ENCODE data around the gene OLIG1. TPM values are rescaled to one million over a fixed set of nuclear protein-coding genes. Genes with fewer than 3 reads are reported as not detected.

Gene OLIG1
- total and polyA plus RNA-seq, 2 donors (not counting 1 experiment from before 2014, with no cell fraction given), result 0.33 TPM; not detected in 1

DNA sequence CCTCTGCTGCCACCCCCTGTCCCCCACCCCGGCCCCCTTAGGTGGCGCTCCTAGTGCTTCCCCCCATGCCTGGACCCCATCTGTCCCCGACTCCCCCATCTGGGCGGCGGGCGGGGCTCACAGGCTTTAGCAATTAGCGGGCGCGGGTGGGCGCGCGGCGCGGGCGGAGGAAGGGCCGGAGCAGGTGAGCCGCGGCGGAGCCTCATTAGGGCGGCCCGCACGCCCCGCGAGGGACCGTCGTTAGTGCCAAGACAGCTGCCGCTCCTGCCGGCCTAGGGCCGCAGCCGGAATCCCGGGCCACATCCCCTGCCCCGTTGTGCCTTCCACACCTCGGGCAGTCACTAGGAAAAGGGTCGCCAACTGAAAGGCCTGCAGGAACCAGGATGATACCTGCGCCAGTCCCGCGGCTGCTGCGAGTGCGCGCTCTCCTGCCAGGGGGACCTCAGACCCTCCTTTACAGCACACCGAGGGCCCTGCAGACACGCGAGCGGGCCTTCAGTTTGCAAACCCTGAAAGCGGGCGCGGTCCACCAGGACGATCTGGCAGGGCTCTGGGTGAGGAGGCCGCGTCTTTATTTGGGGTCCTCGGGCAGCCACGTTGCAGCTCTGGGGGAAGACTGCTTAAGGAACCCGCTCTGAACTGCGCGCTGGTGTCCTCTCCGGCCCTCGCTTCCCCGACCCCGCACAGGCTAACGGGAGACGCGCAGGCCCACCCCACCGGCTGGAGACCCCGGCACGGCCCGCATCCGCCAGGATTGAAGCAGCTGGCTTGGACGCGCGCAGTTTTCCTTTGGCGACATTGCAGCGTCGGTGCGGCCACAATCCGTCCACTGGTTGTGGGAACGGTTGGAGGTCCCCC, 36.6 kb upstream of the OLIG1 start:
- H3K27me3 ChIP-seq (replicated peaks in 1 of 4; ENCODE audit: control extremely low read depth in 1 of 4, control insufficient read depth in 3 of 4, insufficient read depth in 4 of 4, low read length in 3 of 4), result peaks cover 0 to 45% (median 19%) of the 10 kb centered on the region in 4 experiments
- H3K4me1 Mint-ChIP-seq, result peaks cover 13% of the 10 kb centered on the region
- H3K9me3 ChIP-seq (ENCODE audit: control extremely low read depth in 1 of 3, control insufficient read depth in 2 of 3, insufficient read depth in 1 of 3, low read length in 2 of 3), result peaks cover 0 to 17% (median 0%) of the 10 kb centered on the region in 3 donors
- CTCF ChIA-PET, result no interaction called here
- no peak overlapping the region for H3K27ac Mint-ChIP-seq
- no peaks in the 10 kb centered on the region for H3K79me2 ChIP-seq (ENCODE audit: control insufficient read depth, insufficient read depth, low read length)
- intact Hi-C loops (cut with micrococcal nuclease), result no loop called here
- H3K9me3 Mint-ChIP-seq (ENCODE audit: insufficient read depth), result no peaks in the 10 kb centered on the region
- no peaks in the 10 kb centered on the region for H4K20me1 ChIP-seq (ENCODE audit: control insufficient read depth, insufficient read depth, low read length, poor library complexity, severe bottlenecking)
- no peak for TF ChIP-seq EZH2 (IDR thresholded peaks at IDR 0.05; ENCODE audit: borderline replicate concordance, insufficient read depth, low read depth, low read length, poor library complexity, severe bottlenecking)
- TF ChIP-seq, protein P1, sequence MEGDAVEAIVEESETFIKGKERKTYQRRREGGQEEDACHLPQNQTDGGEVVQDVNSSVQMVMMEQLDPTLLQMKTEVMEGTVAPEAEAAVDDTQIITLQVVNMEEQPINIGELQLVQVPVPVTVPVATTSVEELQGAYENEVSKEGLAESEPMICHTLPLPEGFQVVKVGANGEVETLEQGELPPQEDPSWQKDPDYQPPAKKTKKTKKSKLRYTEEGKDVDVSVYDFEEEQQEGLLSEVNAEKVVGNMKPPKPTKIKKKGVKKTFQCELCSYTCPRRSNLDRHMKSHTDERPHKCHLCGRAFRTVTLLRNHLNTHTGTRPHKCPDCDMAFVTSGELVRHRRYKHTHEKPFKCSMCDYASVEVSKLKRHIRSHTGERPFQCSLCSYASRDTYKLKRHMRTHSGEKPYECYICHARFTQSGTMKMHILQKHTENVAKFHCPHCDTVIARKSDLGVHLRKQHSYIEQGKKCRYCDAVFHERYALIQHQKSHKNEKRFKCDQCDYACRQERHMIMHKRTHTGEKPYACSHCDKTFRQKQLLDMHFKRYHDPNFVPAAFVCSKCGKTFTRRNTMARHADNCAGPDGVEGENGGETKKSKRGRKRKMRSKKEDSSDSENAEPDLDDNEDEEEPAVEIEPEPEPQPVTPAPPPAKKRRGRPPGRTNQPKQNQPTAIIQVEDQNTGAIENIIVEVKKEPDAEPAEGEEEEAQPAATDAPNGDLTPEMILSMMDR (IDR thresholded peaks at IDR 0.05), result no peak
- no peak overlapping the region for H3K4me2 ChIP-seq (replicated peaks; ENCODE audit: low read depth, low read length, poor library complexity, severe bottlenecking)
- no peak overlapping the region for H3K4me3 Mint-ChIP-seq
- POLR2A ChIA-PET, result no interaction called here
- peaks cover 12% of the 10 kb centered on the region in 2 donors for H3K4me1 ChIP-seq (ENCODE audit: control insufficient read depth in 2 of 2, insufficient read depth in 2 of 2, low read length in 2 of 2)
- ATAC-seq (ENCODE audit: low read depth), result no peak
- H3K36me3 ChIP-seq (replicated peaks in 1 of 2; ENCODE audit: control extremely low read depth in 1 of 2, control insufficient read depth in 1 of 2, extremely low read depth in 1 of 2, insufficient read depth in 2 of 2, low read length in 1 of 2), result no peaks in the 10 kb centered on the region
- no peak overlapping the region for H2AFZ ChIP-seq (ENCODE audit: insufficient read depth, low read depth, low read length, poor library complexity, severe bottlenecking)
- WGBS (ENCODE audit: insufficient coverage), result 73% methylated on average over 73 of the region's 76 CpGs
- no peak overlapping the region for H3K27ac ChIP-seq (ENCODE audit: low read length in 2 of 2)
- DNase-seq, result no peak
- H3K27me3 Mint-ChIP-seq, result peaks cover 57% of the 10 kb centered on the region
- H3K9ac ChIP-seq (ENCODE audit: low read length), result no peak overlapping the region
- H3K4me3 ChIP-seq (ENCODE audit: control extremely low read depth in 1 of 5, extremely low read depth in 1 of 5, insufficient read depth in 1 of 5, low read depth in 2 of 5, low read length in 4 of 5), result no peak overlapping the region

DNA sequence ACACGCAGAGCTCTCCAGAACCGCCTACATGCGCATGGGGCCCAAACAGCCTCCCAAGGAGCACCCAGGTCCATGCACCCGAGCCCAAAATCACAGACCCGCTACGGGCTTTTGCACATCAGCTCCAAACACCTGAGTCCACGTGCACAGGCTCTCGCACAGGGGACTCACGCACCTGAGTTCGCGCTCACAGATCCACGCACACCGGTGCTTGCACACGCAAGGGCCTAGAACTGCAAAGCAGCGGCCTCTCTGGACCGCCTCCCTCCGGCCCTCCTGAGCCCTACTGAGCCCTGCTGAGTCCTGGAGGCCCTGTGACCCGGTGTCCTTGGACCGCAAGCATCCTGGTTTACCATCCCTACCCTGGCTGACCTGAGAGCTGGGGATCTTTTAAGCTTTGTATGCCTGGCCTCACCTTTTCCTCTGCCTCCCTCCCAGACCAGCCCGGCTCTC, 36.0 kb upstream of the OLIG1 start:
- Histone ChIP-seq H3K9ac (ENCODE audit: low read length) (no peak overlapping the region), H3K4me2 (replicated peaks; ENCODE audit: low read depth, low read length, poor library complexity, severe bottlenecking) (no peak overlapping the region), H3K36me3 (replicated peaks in 1 of 2; ENCODE audit: control extremely low read depth in 1 of 2, control insufficient read depth in 1 of 2, extremely low read depth in 1 of 2, insufficient read depth in 2 of 2, low read length in 1 of 2) (no peaks in the 10 kb centered on the region), H4K20me1 (ENCODE audit: control insufficient read depth, insufficient read depth, low read length, poor library complexity, severe bottlenecking) (no peaks in the 10 kb centered on the region), H3K27ac (ENCODE audit: low read length in 2 of 2) (no peak overlapping the region), H3K4me1 (ENCODE audit: control insufficient read depth in 2 of 2, insufficient read depth in 2 of 2, low read length in 2 of 2) (peaks cover 6 to 7% of the 10 kb centered on the region in 2 donors), H3K27me3 (replicated peaks in 1 of 4; ENCODE audit: control extremely low read depth in 1 of 4, control insufficient read depth in 3 of 4, insufficient read depth in 4 of 4, low read length in 3 of 4) (peaks cover 0 to 39% (median 13%) of the 10 kb centered on the region in 4 experiments), H3K4me3 (ENCODE audit: control extremely low read depth in 1 of 5, extremely low read depth in 1 of 5, insufficient read depth in 1 of 5, low read depth in 2 of 5, low read length in 4 of 5) (no peak overlapping the region), H2AFZ (ENCODE audit: insufficient read depth, low read depth, low read length, poor library complexity, severe bottlenecking) (no peak overlapping the region), H3K79me2 (ENCODE audit: control insufficient read depth, insufficient read depth, low read length) (no peaks in the 10 kb centered on the region), H3K9me3 (ENCODE audit: control extremely low read depth in 1 of 3, control insufficient read depth in 2 of 3, insufficient read depth in 1 of 3, low read length in 2 of 3) (peaks cover 0 to 16% (median 0%) of the 10 kb centered on the region in 3 donors)
- DNase-seq, result no peak
- H3K4me1 Mint-ChIP-seq, result peaks cover 7% of the 10 kb centered on the region
- 98% methylated on average over 20 of the region's 20 CpGs for WGBS (ENCODE audit: insufficient coverage)
- peaks cover 56% of the 10 kb centered on the region for H3K27me3 Mint-ChIP-seq
- no peak overlapping the region for H3K27ac Mint-ChIP-seq
- ChIA-PET CTCF (no interaction called here), POLR2A (no interaction called here)
- TF ChIP-seq EZH2 (IDR thresholded peaks at IDR 0.05; ENCODE audit: borderline replicate concordance, insufficient read depth, low read depth, low read length, poor library complexity, severe bottlenecking), result no peak
- TF ChIP-seq, protein P1 (IDR thresholded peaks at IDR 0.05), result no peak
- no peaks in the 10 kb centered on the region for H3K9me3 Mint-ChIP-seq (ENCODE audit: insufficient read depth)
- intact Hi-C loops (cut with micrococcal nuclease), result no loop called here
- no peak for ATAC-seq (ENCODE audit: low read depth)
- no peak overlapping the region for H3K4me3 Mint-ChIP-seq

All from B cell (primary cell).